ENCODE measurements around the gene RNF220. TPM values are rescaled to one million over a fixed set of nuclear protein-coding genes. Genes with fewer than 3 reads are reported as not detected.
A peak's percentile ranks its signal among the peaks of the same experiment; 100 is the strongest.

Gene RNF220
- total and polyA plus RNA-seq, 9 of the 15 experiments (the other 6 are each of a cell fraction or from before 2014, with no cell fraction given): 5.1 to 117 (median 66.9) TPM

- no peak for TF ChIP-seq ERF (CRISPR knock-in tag; IDR thresholded peaks at IDR 0.05)
- no peak for TF ChIP-seq ZZZ3 (IDR thresholded peaks at IDR 0.05)
- no peak for TF ChIP-seq KLF6 (CRISPR knock-in tag; IDR thresholded peaks at IDR 0.05; ENCODE audit: borderline replicate concordance)
- no peak for TF ChIP-seq ZNF766 (CRISPR knock-in tag; conservative IDR thresholded peaks at IDR 0.05)
- TF ChIP-seq RBM15 (IDR thresholded peaks at IDR 0.05; ENCODE audit: insufficient read depth, low read length): no peak
- no peak for TF ChIP-seq MED1 (CRISPR knock-in tag; IDR thresholded peaks at IDR 0.05; ENCODE audit: borderline replicate concordance)
- no peak for TF ChIP-seq ZNF134 (CRISPR knock-in tag; conservative IDR thresholded peaks at IDR 0.05)
- no peak for TF ChIP-seq KLF10 (CRISPR knock-in tag; IDR thresholded peaks at IDR 0.05)
- TF ChIP-seq ZNF785 (CRISPR knock-in tag; IDR thresholded peaks at IDR 0.05): no peak
- peak; percentile 72 for TF ChIP-seq NEUROD1 (IDR thresholded peaks at IDR 0.05; ENCODE audit: borderline replicate concordance, low read depth, low read length, partially characterized antibody)
- TF ChIP-seq CREB3 (tag; conservative IDR thresholded peaks at IDR 0.05; ENCODE audit: low read depth): no peak
- TF ChIP-seq MITF (IDR thresholded peaks at IDR 0.05): no peak; the same call in 1 of the 2 replicates
- no peak for TF ChIP-seq PHB (CRISPR knock-in tag; IDR thresholded peaks at IDR 0.05)
- no peak for TF ChIP-seq E2F3 (CRISPR knock-in tag; IDR thresholded peaks at IDR 0.05)
- TF ChIP-seq ARID3B (CRISPR knock-in tag; IDR thresholded peaks at IDR 0.05; ENCODE audit: borderline replicate concordance): no peak
- 0 out of 2 replicates have a peak, but pooled peaks have one; percentile 24 for TF ChIP-seq STAT6 (CRISPR knock-in tag; IDR thresholded peaks at IDR 0.05)
- peak; percentile 40; the same call in 1 of the 2 replicates for TF ChIP-seq KLF13 (tag; IDR thresholded peaks at IDR 0.05; ENCODE audit: borderline replicate concordance, low read depth)
- TF ChIP-seq CBFB (CRISPR knock-in tag; IDR thresholded peaks at IDR 0.05): no peak
- peak; percentile 54 for TF ChIP-seq CXXC5 (CRISPR knock-in tag; IDR thresholded peaks at IDR 0.05)
- TF ChIP-seq BRD4 (IDR thresholded peaks at IDR 0.05): no peak
- TF ChIP-seq ZBTB12 (CRISPR knock-in tag; IDR thresholded peaks at IDR 0.05): no peak
These were observed 126.9 kb downstream of the RNF220 start (continued) for GRCh38 chr1:44531785-44532566.

All from K562 (cell line).